HG03045 (cell line): ENCODE data around the gene HMGCS2.

Experiments
- ATAC-seq: cut with Tn5 transposase; IDR thresholded peaks from one replicate; pipeline ENCODE4 v1.9.1; 2021; ENCODE audit warnings: mild to moderate bottlenecking, moderate library complexity; ENCODE audit not compliant: unreplicated experiment

The HMGCS2 gene

DNA sequence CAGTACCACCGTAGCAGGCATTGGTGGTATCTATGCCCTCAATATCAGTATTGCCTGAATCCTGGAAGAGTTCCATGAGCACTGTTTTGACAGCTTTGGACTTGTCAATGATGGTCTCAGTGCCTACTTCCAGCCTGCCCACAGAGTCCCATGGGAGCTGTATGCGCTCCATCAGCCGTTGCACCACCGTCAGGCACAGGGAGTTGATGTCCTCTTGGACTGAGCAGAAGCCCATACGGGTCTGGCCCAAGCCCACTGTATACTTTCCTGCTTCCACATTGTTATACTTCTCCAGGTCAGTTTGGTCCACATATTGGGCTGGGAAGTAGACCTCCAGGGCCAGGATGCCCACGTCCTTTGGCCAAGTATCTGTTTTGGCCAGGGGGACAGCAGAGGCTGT is 4.5 kb downstream of the HMGCS2 start:
- ATAC-seq, result no peak

DNA sequence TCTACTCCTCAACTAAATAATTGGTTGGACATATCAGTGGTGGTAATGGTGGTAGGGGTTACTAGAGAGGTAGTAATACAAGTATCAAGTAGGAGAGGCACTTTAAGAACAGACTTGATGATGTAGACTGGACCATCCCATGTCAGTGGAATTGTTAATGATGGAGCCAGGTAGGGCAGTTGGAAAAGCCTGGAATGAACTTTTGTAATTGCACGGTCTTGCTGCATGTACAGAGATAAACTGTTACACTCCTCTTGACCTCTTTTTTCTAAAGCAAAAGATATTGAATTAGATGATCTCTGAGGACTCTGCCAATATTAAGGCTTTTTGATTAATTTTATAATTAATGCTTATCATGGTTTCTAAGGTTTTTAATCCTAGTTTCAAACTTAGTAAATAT is 5.8 kb downstream of the HMGCS2 start:
- ATAC-seq, result no peak

DNA sequence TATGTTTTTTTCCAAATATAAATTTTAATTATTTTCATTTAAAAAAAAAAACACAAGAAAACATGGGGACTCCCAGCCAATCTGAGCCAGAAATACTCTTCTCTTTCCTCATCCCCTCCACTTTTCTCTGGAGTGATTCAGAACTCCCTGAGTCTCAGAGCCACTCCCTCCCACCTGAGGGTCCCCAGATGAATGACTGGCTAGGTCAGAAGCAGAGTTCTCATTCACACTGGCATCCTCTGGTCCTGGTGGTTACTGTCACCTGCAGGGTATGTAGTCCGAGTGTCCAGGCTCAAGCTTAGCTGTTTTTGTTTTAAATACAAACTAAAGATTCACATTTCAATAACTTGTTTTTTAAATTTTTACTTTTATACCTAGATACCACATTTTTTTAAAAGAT is 6.3 kb downstream of the HMGCS2 start:
- no peak for ATAC-seq

DNA sequence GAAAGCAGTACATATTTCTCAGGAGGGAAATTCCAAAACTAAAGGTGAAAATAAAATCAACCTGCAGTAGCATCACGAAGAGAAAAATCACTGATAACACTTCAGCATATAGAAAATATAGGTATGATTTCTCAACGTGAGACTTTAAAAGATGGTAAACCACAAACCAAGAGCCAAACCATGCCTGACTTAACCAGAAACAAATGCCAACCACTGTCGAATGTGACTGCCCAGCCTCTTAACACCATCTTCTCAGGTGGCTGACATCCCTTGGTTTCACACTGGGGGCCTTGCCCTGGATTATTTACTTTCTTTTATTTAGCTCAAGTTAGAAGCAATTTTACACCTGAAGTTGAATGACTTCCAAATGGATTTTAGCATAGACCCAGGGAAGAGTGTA is 10.1 kb downstream of the HMGCS2 start:
- ATAC-seq, result no peak

DNA sequence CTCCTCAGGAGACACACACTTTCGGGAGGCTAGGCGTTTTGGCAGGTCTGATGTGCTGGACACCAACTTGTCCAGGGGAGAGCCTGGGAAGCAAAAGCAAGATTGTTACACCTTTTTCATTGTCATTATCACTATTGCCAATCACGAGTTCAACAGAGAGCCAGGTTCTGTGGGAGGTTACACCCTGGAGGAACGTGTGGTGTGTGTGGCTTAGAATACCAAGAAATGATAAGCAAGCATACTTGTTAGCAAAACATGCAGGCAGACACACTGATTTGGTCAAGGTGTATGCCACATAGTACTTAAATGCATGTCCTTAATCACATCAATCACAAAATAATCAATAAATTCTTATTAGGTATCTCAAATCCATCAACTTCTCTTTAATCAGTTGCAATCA is 16.1 kb downstream of the HMGCS2 start:
- ATAC-seq, result no peak

DNA sequence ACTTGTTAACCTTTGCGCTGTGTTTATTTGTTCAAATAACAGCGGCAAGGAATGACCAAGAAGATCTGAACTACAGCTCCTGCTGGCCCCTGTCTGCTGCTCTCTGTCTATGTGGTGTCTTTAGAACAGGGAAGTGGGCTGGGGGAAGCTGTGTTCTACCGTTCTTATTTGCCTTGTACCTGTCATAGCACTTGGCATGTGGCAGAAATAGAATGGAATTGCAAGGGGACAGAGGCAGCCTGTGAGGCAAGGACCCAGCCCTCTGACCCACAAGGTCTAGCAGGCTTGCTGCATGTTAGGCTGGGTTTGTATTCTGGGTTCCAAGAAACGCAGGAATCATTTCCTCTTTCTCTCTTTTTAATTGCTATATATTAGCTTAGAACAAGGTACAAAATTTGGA is 20.7 kb downstream of the HMGCS2 start:
- no peak for ATAC-seq

DNA sequence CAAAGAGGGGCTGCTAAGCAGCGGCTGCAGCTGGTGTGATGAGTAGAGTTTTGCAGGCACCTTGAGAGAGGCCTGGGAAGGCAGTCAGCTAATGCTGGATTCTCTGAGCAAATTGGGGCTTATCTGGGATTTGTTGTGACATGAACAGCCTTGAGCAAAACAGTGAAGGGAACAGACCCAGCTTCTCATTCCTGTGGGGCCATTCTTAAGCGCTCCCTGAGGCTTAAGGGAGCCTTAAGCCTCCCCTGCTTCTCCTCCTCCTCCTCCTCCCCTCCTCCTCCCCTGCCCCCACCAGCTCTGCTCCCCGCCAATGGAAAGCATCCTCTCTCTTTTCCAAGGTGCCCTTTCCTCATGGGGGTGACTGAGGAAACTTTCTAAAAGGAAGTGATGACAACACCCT is 21.3 kb downstream of the HMGCS2 start:
- ATAC-seq, result no peak

DNA sequence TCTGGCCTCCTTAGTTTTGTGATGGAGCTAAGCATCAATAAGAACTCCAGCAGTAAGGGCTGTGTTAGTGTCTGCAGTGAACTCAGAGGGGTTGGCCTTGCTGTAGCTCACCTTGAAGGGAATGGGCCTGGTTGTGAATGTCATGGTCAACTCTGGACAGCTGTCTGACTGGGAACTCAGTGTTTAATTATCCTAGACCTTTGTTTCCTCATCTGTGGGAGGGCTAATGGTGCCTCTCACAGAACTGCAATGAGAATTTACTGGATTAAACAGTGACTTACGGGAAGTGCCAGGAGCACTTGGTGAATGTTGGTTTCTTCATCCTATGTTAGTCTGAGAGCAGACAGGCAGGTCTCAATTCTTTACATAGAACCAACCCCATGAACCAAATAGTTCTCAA is 23.7 kb downstream of the HMGCS2 start:
- no peak for ATAC-seq

DNA sequence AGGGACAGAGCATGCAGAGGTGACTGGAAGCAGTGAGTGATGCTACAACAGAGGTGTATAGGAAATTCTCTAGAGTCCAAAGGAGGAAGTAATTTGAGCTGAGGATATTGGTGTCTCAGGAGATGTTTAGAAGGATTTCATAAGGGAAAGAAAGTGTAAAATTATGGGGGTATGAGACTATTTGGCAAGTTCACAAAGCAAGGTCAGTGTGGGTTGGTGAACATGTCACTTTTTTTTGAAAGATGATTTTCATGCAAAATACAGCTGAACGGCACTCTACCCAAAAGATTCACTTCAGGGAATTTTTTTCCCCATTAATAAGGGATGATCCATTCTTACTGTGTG is 24.1 kb downstream of the HMGCS2 start:
- no peak for ATAC-seq

DNA sequence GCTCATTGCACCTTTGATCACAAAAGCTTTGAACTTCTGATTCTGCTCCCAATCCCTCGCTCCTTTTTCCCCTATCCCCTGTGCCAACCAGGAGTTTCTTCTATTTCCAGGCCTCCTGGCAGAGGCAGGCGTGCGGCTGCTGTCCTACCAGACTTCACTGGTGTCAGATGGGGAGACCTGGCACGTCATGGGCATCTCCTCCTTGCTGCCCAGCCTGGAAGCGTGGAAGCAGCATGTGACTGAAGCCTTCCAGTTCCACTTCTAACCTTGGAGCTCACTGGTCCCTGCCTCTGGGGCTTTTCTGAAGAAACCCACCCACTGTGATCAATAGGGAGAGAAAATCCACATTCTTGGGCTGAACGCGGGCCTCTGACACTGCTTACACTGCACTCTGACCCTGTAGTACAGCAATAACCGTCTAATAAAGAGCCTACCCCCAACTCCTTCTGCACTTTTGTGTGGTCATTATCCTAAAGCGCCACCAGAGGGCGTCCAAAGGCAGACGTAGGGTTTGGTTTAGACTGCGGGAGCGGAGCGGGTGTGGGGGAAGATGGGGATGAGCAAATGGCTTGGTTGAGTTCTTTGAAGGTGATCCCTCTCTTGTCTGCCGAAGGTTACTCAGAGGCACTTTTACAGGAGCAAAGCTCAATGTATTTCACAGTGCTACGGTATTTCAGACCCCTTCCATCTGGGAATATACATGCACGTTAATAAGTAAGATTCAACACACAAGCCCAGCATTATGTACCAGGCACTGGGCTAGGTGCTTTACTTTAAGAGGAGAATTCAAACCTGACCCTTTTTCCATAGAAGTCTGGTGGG is 24.7 kb downstream of the HMGCS2 start:
- ATAC-seq, result no peak

DNA sequence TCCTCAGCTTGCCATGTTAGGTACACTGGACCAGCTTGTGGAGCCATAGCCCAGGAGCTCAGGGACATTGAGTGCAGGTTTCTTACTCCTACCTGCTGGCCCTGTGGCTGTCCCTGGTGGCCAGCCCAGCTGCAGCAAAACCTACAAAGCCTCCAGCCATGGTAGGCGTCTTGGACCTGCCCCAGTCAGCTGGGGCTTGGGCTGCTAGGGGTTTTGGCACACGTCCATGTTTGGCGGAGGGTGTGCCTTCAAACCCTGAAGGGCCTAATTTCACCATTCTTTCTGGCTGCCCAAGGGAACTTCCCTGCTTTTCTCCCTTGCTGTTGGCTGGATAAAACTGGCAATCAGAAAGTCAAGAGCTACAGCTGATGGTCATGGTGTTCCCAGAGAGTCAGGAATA is 25.4 kb downstream of the HMGCS2 start:
- no peak for ATAC-seq

DNA sequence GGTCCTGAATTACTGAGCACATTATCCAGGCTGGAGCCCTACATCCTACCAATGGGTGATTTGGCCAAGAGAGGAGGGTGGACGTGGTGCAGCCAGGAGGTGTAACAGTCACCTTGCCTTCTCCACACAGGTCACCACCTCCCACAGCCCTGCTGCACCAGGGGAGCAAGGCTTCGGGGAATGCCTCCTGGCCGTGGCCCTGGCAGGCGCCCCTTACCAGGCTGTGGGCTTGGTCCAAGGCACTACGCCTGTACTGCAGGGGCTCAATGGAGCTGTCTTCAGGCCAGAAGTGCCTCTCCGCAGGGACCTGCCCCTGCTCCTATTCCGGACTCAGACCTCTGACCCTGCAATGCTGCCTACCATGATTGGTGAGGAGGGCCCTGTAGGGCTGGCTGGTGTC is 26.0 kb downstream of the HMGCS2 start:
- ATAC-seq, result no peak

DNA sequence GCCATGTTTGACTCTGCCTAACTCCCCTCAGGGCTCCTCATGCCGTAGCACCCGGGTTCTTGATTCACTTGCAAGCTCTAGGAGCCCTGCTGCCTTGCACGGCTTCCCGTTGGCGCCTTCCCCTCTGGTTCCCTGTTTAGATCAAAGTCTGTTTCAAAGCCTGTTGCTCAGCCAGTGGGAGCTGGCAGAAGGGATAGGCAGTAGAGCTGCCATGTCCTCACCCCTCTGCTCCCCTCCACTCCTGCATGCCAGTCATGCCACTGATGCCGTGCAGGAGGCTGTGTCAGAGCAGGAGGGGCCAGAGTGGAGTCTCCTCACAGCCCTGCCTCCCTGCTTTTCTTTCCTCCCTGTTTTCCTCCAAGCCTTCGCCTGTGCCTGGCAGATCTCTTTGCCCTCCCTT is 26.5 kb downstream of the HMGCS2 start:
- ATAC-seq, result no peak

DNA sequence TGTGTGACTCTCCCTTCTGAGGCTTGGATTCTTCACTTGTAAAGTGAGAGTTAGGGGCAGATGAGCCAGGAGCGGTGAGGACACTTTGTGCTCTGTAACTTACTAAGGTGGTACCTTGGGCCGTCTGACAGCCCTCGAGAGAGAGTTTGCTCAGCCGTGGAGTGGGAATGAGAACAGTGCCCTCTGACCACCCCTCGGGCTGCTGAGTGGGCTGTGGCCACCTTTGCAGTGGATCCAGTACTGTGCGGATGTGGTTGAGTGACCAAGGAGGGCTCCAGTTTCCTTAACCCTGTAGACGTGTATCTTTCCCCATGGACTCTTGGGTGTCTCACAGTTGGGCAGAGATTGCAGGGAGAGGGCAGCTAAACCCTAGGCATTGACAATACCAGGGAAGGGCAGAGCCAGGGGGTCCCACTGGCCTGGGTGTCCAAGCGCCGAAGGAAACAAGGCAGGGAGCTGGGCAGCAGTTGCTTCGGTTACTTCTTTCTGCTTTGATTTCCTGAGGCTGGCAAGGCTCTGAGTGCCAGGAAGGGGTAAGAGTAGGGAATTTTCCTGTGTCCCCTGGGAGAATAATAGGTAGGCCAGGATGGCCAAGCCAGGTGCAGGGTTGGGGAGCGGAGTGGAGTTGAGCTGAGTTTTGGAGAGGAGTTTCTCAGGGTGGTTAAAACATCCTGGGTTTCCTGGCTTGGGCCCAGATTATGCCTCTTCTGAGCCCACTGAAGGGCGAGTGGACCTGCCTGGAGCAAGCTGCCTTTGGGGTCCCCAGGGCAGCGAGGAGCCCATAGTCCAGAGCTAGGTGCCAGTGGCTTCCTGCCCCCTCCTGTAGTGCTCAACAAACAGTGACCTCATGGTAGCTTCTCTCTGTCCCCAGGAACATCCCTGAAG is 27.6 kb downstream of the HMGCS2 start:
- no peak for ATAC-seq

DNA sequence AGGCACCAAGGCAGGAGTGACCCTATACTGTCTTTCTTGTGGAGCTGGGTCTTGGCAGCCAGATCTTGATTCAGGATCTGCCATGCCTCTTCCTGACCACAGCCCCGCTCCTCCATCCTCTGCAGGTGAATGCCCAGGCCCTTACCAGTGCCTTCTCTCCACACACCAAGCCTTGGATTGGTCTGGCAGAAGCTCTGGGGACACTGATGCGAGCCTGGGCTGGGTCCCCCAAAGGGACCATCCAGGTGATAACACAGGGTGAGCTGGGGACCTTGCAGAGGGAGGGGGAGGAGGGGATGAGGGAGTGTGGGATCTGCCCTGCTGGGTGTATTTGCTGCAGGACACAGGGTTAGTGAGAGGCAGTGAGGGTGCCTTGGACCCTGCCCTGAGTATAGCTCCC is 28.4 kb downstream of the HMGCS2 start:
- no peak for ATAC-seq

DNA sequence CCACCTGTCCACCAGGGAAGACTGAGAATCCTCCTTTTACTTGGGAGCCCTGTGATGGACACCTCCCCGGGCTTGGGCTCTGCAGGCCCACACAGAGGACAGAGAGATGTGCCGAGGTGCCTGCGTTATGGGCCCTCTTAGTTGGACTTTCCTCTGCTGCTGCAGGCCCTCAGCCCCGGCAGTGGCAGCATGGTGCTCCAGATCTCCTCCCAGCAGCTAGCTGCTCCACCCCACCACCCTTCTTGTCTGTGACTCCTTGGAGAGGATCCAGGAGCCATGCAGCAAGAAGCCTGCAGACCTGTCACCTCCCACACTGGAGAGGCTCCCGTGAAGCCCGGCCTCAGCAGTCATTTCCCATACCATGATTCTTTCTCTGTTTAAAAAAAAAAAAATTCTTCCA is 29.6 kb downstream of the HMGCS2 start:
- ATAC-seq, result no peak

DNA sequence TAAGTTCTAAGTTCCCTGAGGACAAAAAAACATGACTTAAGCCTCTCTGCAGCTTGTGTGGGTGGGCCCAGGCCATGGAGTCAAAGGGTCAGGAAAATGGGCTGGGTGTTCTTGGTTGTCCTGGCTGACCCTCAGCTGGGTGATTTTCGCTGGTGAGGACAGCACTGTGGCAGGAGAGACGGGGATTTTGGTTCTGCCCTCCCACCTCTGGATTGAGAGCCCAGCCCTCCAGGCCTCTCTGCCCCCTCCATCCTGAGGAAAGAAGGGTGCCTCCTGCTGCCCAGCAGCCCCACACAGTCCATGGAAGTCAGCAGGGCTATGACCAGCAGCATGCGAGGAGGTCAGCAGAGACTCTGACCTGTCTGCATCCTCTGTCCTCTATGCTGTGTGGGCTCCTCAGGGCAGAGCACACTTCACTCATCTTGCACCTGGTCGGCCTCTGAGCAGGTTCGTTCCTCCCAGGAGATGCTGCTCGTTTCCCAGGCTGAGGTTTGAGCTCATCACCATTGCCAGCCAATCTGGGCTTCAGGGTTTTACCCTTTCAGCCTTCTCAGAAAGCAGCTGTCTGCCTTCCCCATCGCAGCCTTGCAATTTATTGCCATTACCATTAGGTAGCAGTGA is 30.5 kb downstream of the HMGCS2 start:
- no peak for ATAC-seq

DNA sequence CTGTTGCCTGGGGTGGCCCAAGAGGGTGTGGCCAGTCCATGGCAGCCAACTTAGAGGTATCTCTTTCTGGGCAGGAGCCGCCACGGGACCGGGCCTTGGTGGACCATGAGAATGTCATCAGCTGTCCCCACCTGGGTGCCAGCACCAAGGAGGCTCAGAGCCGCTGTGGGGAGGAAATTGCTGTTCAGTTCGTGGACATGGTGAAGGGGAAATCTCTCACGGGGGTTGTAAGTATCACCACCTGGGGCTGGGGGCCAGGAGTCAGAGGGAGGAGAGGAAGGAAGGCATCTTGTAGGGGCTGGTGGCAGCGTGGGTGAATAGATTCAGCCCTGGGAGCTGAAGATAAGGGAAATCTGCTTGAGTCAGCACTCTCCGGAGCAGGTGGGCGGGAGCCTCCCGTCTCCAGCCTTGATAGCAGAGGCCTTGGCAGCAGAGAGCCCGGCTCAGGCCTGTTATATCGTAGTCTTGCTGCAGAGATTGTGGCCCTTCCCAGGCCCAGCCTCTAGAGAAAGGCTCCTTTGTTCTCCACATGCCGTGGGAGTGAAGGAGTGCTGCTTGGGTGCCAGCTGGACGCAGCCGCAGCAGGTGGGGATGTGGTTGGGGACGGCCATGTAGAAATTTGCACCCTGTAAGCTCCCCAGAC is 31.5 kb downstream of the HMGCS2 start:
- ATAC-seq, result no peak

DNA sequence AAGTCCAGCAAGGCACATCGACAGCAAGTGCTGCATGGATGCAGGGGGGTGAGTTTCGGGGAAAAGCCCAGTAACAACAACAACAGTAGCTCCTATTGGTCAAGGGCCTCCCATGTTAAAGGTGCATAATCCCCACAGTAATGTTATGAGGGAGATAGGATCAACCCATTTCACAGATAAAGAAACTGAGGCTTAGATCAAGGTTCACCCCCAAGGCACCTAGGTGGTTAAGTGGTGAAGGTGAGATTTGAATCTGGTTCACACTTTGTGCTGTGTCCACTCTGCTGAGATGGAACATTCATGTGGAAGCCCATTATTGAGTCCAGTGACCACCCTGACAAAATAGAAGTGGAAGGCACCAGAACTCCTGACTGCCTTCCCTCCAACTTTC is 32.1 kb downstream of the HMGCS2 start:
- ATAC-seq, result no peak

DNA sequence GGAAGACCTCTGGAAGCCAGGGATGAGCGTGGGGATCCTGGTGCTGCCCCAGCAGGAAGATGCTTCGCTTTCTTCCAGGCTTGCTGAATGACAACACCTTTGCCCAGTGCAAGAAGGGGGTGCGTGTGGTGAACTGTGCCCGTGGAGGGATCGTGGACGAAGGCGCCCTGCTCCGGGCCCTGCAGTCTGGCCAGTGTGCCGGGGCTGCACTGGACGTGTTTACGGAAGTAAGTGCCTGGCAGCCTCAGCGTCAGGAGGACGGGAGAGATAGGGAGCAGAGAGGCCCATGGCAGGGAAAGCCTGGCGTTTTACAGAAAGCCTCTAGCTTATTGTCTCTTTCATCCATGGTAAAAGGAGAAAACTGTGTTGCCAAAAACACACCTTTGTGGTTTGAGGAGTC is 33.5 kb downstream of the HMGCS2 start:
- no peak for ATAC-seq

DNA sequence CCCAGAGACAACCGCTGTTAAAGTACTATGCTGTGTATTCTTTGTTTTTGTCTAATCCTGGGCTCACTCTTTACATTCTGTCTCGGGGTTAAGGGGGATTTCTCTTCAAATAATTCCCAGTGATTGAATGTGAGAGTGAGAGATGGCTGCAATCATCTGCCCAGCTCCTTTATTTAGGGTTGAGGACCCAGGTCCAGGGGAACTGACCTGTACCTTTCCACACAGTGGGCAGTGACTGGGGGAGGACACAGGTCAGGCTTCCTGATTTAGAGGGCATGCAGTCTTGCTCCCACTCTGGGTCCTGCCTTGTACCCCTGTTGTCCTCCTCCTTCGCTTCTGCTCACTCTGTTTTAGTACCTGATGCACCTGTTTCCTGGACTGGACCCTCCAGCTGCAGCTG is 35.0 kb downstream of the HMGCS2 start:
- no peak for ATAC-seq
